Stimulated activated CD4-positive, alpha-beta T cell treated with anti-CD3 and anti-CD28 coated beads, Interleukin-1b, Interleukin-23, amount 100 ng/mL, for 1 hour (primary cell): ENCODE data around the gene SRGAP3.

ENCODE experiments used
- DNase-seq, 2 donors: peaks; one replicate each; pipeline ENCODE4 v3.0.0-alpha.2; 2020; ENCODE audit warnings: low read depth in 2 of 2

Gene SRGAP3

GRCh38 chr3:9047452-9048346, 201.7 kb downstream of the SRGAP3 start:
- no peak for DNase-seq

GRCh38 chr3:9045371-9045770, 204.1 kb downstream of the SRGAP3 start:
- no peak for DNase-seq

GRCh38 chr3:9043063-9043462, 206.4 kb downstream of the SRGAP3 start:
- no peak for DNase-seq

- DNase-seq = no peak
These were observed 207.8 kb downstream of the SRGAP3 start for GRCh38 chr3:9041626-9042025.

- DNase-seq = no peak
These were observed 208.4 kb downstream of the SRGAP3 start for GRCh38 chr3:9040996-9041395.

- no peak for DNase-seq
These were observed 212.2 kb downstream of the SRGAP3 start for GRCh38 chr3:9037144-9037711.

GRCh38 chr3:9036404-9037131, 212.9 kb downstream of the SRGAP3 start:
- DNase-seq = no peak

GRCh38 chr3:9035961-9036360, 213.5 kb downstream of the SRGAP3 start:
- DNase-seq = no peak

GRCh38 chr3:9035473-9035872, 214.0 kb downstream of the SRGAP3 start:
- no peak for DNase-seq

GRCh38 chr3:9033867-9034266, 215.6 kb downstream of the SRGAP3 start:
- no peak for DNase-seq

GRCh38 chr3:9032231-9032777, 217.1 kb downstream of the SRGAP3 start:
- no peak for DNase-seq

GRCh38 chr3:9030034-9030433, 219.4 kb downstream of the SRGAP3 start:
- DNase-seq = no peak

GRCh38 chr3:9028134-9028533, 221.3 kb downstream of the SRGAP3 start:
- no peak for DNase-seq

GRCh38 chr3:9026320-9027045, 223.0 kb downstream of the SRGAP3 start:
- DNase-seq = no peak

- no peak for DNase-seq
These were observed 225.1 kb downstream of the SRGAP3 start for GRCh38 chr3:9024341-9024740.

GRCh38 chr3:9023226-9023590, 226.2 kb downstream of the SRGAP3 start:
- no peak for DNase-seq

- DNase-seq = no peak
These were observed 226.9 kb downstream of the SRGAP3 start for GRCh38 chr3:9022305-9023225.

GRCh38 chr3:9021271-9022009, 228.0 kb downstream of the SRGAP3 start:
- no peak for DNase-seq

GRCh38 chr3:9020426-9020825, 229.0 kb downstream of the SRGAP3 start:
- DNase-seq = no peak
